MM.1S (cell line): ENCODE measurements around the gene MAGI2.

Experiments used
- CTCF ChIP-seq: fragments of 300-600 bp; sonication (generic); IDR thresholded peaks from 2 replicates; pipeline ENCODE4 v1.5.1; 2016; ENCODE audit warnings: antibody characterized with exemption, low read length, mixed read lengths
- EZH2 ChIP-seq: fragments of 300-600 bp; sonication (generic); optimal IDR thresholded peaks from 2 replicates; pipeline ENCODE3; 2017; ENCODE audit warnings: low read depth, mild to moderate bottlenecking, antibody characterized with exemption, low read length, mixed read lengths

GRCh38 chr7:78043159-78043558 is 1410.3 kb downstream of the MAGI2 start:
- TF ChIP-seq CTCF (no peak), EZH2 (no peak)
